ENCODE data around the gene SNX7. TPM values are rescaled to one million over a fixed set of nuclear protein-coding genes. Genes with fewer than 3 reads are reported as not detected.

The SNX7 gene
- total RNA-seq, 1 experiment from 2014 or later, result 18.8 TPM

DNA sequence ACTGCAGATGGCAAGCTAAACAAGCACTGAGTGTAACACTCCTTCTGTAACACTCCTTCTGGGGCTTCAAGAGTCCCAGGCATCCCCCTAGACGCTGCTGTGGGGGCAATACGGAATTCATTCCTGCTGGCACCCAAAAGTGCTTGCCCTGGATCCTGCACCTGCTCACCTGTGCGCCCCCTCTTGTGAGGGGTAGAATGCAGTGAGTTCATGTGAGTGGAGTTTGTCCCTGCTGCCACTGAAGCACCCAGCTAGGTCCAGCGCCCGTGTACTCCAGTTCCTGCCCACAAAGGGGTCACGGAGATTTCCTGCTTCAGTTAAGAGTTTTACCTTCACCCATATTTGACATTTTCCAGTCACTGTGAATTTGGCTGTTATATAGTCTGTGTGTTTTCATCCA lies 130.0 kb downstream of the SNX7 start:
- Histone ChIP-seq H3K36me3 (ENCODE audit: control insufficient read depth in 1 of 2, insufficient read depth in 2 of 2, low read length in 2 of 2) (no peaks in the 10 kb centered on the region), H3K27me3 (ENCODE audit: insufficient read depth, low read length) (no peaks in the 10 kb centered on the region), H4K20me1 (ENCODE audit: insufficient read depth) (no peaks in the 10 kb centered on the region), H3K27ac (ENCODE audit: low read depth, low read length) (no peak overlapping the region), H3K9ac (ENCODE audit: low read length) (no peak overlapping the region), H3K79me2 (ENCODE audit: insufficient read depth, low read length) (no peaks in the 10 kb centered on the region), H3K9me2 (ENCODE audit: insufficient read depth) (no peaks in the 10 kb centered on the region), H3K4me1 (ENCODE audit: control insufficient read depth in 1 of 2, insufficient read depth in 2 of 2, low read length in 2 of 2) (no peaks in the 10 kb centered on the region), H3K4me2 (ENCODE audit: low read length) (no peak overlapping the region), H2AFZ (ENCODE audit: low read depth, low read length, poor library complexity, severe bottlenecking) (no peak overlapping the region), H3K9me3 (ENCODE audit: control insufficient read depth in 1 of 2, insufficient read depth in 1 of 2, low read depth in 1 of 2, low read length in 2 of 2) (no peaks in the 10 kb centered on the region), H3K4me3 (replicated peaks in 1 of 2; ENCODE audit: low read depth in 1 of 2, low read length in 2 of 2) (no peak overlapping the region)
- POLR2A ChIA-PET, result no interaction called here
- intact Hi-C loops (cut with micrococcal nuclease), result loop anchor here (5.0 to 10.0 kb wide), 2 partner anchors 383 to 896 kb away; no protein-coding TSS in a partner anchor
- DNase-seq (ENCODE audit: low read depth, low spot score) (no peak), ATAC-seq (no peak)
- TF ChIP-seq FOSL1 (IDR thresholded peaks at IDR 0.05; ENCODE audit: low read depth) (no peak), ZNF274 (IDR thresholded peaks at IDR 0.05; ENCODE audit: low read depth, low read length) (no peak), CBX3 (IDR thresholded peaks at IDR 0.05; ENCODE audit: low read depth) (no peak), YY1 (IDR thresholded peaks at IDR 0.05; ENCODE audit: extremely low read depth, insufficient replicate concordance, low read depth, low read length) (no peak), EZH2phosphoT487 (IDR thresholded peaks at IDR 0.05; ENCODE audit: borderline replicate concordance) (no peak), REST (IDR thresholded peaks at IDR 0.05; ENCODE audit: low read depth) (no peak), RAD21 (IDR thresholded peaks at IDR 0.05; ENCODE audit: low read depth) (no peak), CEBPB (IDR thresholded peaks at IDR 0.05; ENCODE audit: low read depth) (no peak), POLR2A (IDR thresholded peaks at IDR 0.05; ENCODE audit: borderline replicate concordance, extremely low read depth, insufficient read depth, insufficient read length) (no peak), EZH2 (IDR thresholded peaks at IDR 0.05) (no peak), JUND (IDR thresholded peaks at IDR 0.05) (no peak), EGR1 (IDR thresholded peaks at IDR 0.05; ENCODE audit: low read depth) (no peak), SP1 (IDR thresholded peaks at IDR 0.05; ENCODE audit: low read depth) (no peak), TCF7L2 (IDR thresholded peaks at IDR 0.05; ENCODE audit: borderline replicate concordance, extremely low read depth, insufficient read depth, insufficient read length) (no peak), CTCF (IDR thresholded peaks at IDR 0.05 in 2 of 3, conservative IDR thresholded peaks at IDR 0.05 in 1 of 3; ENCODE audit: borderline replicate concordance in 1 of 3, insufficient read depth in 1 of 3, low read depth in 2 of 3, low read length in 2 of 3) (no peak), ZBTB33 (IDR thresholded peaks at IDR 0.05; ENCODE audit: extremely low read depth, insufficient replicate concordance, low read length) (no peak)
- TF ChIP-seq, protein P1, sequence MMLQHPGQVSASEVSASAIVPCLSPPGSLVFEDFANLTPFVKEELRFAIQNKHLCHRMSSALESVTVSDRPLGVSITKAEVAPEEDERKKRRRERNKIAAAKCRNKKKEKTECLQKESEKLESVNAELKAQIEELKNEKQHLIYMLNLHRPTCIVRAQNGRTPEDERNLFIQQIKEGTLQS (IDR thresholded peaks at IDR 0.05), result no peak
- CTCF ChIA-PET, result no interaction called here
- RAD21 ChIA-PET (ENCODE audit: low non-redundant PET in 1 of 2, low total read pairs in 2 of 2, uncharacterized antibody in 2 of 2, unreplicated experiment in 2 of 2), result no interaction called here
- no TSS peak for BruUV-seq (replicated peaks)

Measured in HCT116 (cell line).